Calu3 (cell line): Measurements from ENCODE around the gene SLC50A1. TPM values are rescaled to one million over a fixed set of nuclear protein-coding genes. Genes with fewer than 3 reads are reported as not detected.
"Not testable (repeated sequence)": the region's sequence is repeated elsewhere in the genome, so short reads cannot be mapped to it uniquely, and the experiment has no call there.

ENCODE experiments used
- BruUV-seq: library from RNA; stranded (reverse); fragments of 400-500 nt; replicated peaks from 2 replicates; lab custom pipeline; 2021; lab: Mats Ljungman, UMichigan
- CTCF ChIA-PET: fragments of 300-600 bp; sonication (Branson Sonifier 250); formaldehyde crosslinking; loops from one replicate; lab custom pipeline; 2022; ENCODE audit warnings: antibody characterized with exemption; lab: Charles Lee
- DNase-seq: peaks from one replicate; pipeline ENCODE4 v3.0.0; 2022
- H3K27ac Mint-ChIP-seq: one replicate; pipeline ENCODE4 v1.8.0; 2022; ENCODE audit warnings: mixed read lengths; ENCODE audit not compliant: unreplicated experiment
- H3K27me3 Mint-ChIP-seq: one replicate; pipeline ENCODE4 v1.8.0; 2022; ENCODE audit warnings: mixed read lengths; ENCODE audit not compliant: unreplicated experiment
- H3K36me3 Mint-ChIP-seq: one replicate; pipeline ENCODE4 v1.8.0; 2022; ENCODE audit warnings: mild to moderate bottlenecking, moderate library complexity, mixed read lengths; ENCODE audit not compliant: insufficient read depth, unreplicated experiment
- H3K4me1 Mint-ChIP-seq: one replicate; pipeline ENCODE4 v1.8.0; 2022; ENCODE audit warnings: mild to moderate bottlenecking, low read depth, mixed read lengths; ENCODE audit not compliant: unreplicated experiment
- H3K4me3 Mint-ChIP-seq: one replicate; pipeline ENCODE4 v1.8.0; 2022; ENCODE audit warnings: mild to moderate bottlenecking, low read depth, moderate library complexity, mixed read lengths; ENCODE audit not compliant: unreplicated experiment
- H3K9me3 Mint-ChIP-seq: one replicate; pipeline ENCODE4 v1.8.0; 2022; ENCODE audit warnings: low read depth, mixed read lengths; ENCODE audit not compliant: unreplicated experiment
- intact Hi-C: fragments of 100-400 bp; cut with micrococcal nuclease; formaldehyde crosslinking; loops from one replicate; pipeline ENCODE4 v1.10.0; 2022; ENCODE audit not compliant: unreplicated experiment
- total RNA-seq: library from RNA; stranded (reverse); gene quantifications from 2 replicates; pipeline ENCODE4 v1.2.3, GENCODE V29; 2022
- TF ChIP-seq, protein P1 (sequence below): fragments of 200-600 bp; IDR thresholded peaks from one replicate; pipeline ENCODE4 v1.8.0; 2022; ENCODE audit warnings: antibody characterized with exemption; ENCODE audit not compliant: unreplicated experiment

SLC50A1 gene
- total RNA-seq, 1 experiment from 2014 or later, result 68.5 TPM

DNA sequence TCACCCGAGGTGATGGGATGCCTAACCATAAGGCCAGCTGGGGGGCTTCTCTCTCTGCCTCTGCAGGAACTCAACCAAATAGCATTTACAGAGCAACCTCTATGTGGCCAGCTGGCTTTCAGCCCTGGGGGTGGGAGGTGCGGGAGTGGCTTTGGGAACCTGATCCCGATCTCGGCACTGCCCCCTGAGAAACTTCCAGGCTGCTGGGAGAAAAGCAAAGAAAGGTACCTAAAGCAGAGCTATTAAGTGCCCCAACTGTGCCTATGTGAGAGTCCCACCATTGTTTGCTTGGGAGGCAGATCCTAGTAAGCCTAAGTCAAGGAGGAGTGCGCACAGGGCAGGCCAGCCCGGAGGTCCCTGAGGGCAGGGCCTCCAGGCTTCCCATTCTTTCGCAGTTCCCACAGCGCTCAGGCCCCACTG lies 30.4 kb downstream of the SLC50A1 start:
- BruUV-seq, result no TSS peak
- CTCF ChIA-PET, result interaction anchor here (0.8 to 1.7 kb wide), 3 partner anchors 31 to 76 kb away, joined by 3 to 7 read pairs (median 3); no protein-coding TSS in a partner anchor
- Mint-ChIP-seq H3K27ac (no peak overlapping the region), H3K9me3 (no peaks in the 10 kb centered on the region), H3K4me1 (no peaks in the 10 kb centered on the region), H3K36me3 (peaks cover 20% of the 10 kb centered on the region), H3K4me3 (no peak overlapping the region), H3K27me3 (no peaks in the 10 kb centered on the region)
- intact Hi-C loops, result loop anchor here (5.0 kb wide), 1 partner anchor 39 kb away; the partner anchor contains the start of gene EFNA1
- no peak for DNase-seq
- TF ChIP-seq, protein P1, sequence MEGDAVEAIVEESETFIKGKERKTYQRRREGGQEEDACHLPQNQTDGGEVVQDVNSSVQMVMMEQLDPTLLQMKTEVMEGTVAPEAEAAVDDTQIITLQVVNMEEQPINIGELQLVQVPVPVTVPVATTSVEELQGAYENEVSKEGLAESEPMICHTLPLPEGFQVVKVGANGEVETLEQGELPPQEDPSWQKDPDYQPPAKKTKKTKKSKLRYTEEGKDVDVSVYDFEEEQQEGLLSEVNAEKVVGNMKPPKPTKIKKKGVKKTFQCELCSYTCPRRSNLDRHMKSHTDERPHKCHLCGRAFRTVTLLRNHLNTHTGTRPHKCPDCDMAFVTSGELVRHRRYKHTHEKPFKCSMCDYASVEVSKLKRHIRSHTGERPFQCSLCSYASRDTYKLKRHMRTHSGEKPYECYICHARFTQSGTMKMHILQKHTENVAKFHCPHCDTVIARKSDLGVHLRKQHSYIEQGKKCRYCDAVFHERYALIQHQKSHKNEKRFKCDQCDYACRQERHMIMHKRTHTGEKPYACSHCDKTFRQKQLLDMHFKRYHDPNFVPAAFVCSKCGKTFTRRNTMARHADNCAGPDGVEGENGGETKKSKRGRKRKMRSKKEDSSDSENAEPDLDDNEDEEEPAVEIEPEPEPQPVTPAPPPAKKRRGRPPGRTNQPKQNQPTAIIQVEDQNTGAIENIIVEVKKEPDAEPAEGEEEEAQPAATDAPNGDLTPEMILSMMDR, result no peak

DNA sequence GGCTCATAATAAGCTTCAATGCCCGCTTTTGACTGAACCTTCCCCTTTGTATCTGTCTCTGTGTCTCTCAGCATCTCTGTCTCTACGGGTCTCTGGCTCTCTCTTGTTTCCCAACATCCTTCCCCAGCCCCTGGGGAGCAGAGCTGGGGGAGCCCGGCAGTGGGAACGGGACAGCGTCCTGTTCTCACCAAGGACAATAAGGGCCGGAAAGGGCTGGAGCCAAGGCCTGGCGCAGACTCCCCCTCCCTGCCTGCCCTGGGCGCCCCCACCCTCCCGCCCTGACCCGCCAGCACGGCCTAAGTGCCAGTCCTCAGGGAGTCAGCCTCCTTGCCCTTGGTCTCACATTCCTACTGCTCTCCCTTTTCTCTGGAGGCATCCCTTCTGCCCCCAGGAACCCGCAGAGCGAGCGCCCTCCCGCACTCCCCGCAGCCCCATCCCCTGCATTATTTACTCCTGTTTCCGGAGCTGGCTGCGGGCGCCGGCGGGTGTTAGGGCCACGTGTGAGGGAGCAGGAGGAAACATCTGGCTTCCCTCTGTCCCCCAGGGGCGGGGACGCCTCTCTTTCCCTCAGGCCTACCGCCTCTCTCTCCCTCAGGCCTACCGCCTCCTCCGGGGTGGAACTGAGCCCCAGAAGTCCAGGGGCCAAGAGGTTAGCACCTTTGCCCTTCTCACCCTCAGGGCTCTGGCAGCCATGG lies 31.0 kb downstream of the SLC50A1 start:
- H3K27ac Mint-ChIP-seq, result no peak overlapping the region
- intact Hi-C loops, result loop anchor here (1.0 to 5.0 kb wide), 3 partner anchors 39 to 75 kb away; partner anchors contain the start of gene EFNA1
- H3K36me3 Mint-ChIP-seq, result peaks cover 25% of the 10 kb centered on the region
- CTCF ChIA-PET, result interaction anchor here (0.5 to 3.5 kb wide), 17 partner anchors 16 to 193 kb away, joined by 3 to 68 read pairs (median 5); partner anchors contain the start of gene EFNA1
- H3K4me3 Mint-ChIP-seq, result no peak overlapping the region
- H3K4me1 Mint-ChIP-seq, result no peaks in the 10 kb centered on the region
- no TSS peak for BruUV-seq
- no peaks in the 10 kb centered on the region for H3K27me3 Mint-ChIP-seq
- H3K9me3 Mint-ChIP-seq, result no peaks in the 10 kb centered on the region
- no peak for DNase-seq
- TF ChIP-seq, protein P1, result no peak

DNA sequence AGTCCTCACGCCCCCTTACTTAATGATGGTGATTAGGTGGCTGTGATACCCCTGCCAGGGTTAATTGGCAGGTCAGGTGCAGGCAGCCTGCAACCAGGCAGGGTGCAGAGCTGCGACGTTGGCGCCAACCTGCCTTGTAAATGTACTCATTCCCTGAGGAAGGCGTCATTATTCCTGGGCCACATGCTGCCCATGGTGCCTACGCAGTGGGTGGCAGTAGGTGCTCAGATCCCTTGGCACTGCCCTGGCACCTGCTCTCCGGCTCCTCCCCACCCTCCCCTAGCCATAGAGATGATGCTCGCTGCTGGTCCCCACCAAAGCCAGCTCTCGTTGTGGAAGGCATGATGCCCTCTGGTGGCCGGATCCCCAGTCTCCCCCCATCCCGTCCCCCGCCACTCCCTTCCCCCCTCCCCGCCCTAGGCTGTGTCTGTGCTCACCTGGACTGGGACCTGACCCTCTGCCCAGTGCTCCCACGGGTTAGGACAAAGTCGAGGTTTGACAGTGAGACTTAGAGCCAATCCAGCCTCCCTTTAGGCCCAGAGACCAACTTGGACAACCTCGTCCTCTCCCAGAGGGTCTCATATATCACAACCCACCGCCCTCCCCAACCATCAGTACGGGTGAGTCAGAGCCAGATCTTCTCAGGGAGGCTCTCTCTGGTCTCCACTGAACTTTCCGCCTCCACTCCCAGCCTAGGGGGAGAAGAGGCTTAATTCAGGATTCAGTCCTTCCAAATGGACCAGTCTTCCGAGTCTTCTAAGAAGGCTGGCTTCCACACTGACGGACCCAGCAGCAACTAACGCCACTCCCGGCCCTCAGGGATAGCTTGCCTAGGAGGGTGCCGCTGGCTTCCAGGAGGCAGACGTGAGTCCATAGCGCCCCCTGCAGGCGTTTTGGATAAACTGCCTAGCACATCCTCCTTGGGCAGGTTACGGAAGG lies 31.8 kb downstream of the SLC50A1 start:
- TF ChIP-seq, protein P1, result peak; percentile 91
- CTCF ChIA-PET, result interaction anchor here (0.5 to 3.5 kb wide), 15 partner anchors 17 to 194 kb away, joined by 3 to 68 read pairs (median 6); partner anchors contain the start of gene EFNA1
- H3K27ac Mint-ChIP-seq, result no peak overlapping the region
- no TSS peak for BruUV-seq
- no peaks in the 10 kb centered on the region for H3K27me3 Mint-ChIP-seq
- intact Hi-C loops, result loop anchor here (1.0 to 5.0 kb wide), 4 partner anchors 40 to 76 kb away; partner anchors contain the start of gene EFNA1
- H3K4me3 Mint-ChIP-seq, result peak overlapping the region; percentile 53
- peak; percentile 93 for DNase-seq
- H3K9me3 Mint-ChIP-seq, result no peaks in the 10 kb centered on the region
- peaks cover 7% of the 10 kb centered on the region for H3K4me1 Mint-ChIP-seq
- peaks cover 32% of the 10 kb centered on the region for H3K36me3 Mint-ChIP-seq

DNA sequence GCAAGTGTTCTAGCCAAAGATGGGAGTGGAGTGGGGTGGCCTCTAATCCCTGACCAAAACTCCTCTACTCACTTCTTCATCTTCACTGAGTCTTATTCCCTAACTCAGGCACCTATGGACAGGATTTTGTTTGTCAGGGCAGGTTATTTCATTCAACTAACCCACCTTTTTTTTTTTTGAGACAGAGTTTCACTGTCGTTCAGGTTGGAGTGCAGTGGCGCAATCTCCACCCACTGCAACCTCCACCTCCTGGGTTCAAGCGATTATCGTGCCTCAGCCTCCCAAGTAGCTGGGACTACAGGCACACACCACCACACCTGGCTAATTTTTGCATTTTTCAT lies 32.4 kb downstream of the SLC50A1 start:
- CTCF ChIA-PET, result interaction anchor here (1.3 to 3.5 kb wide), 10 partner anchors 17 to 83 kb away, joined by 5 to 68 read pairs (median 8); partner anchors contain the start of gene EFNA1

More for the DNA sequence above, 32.4 kb downstream of the SLC50A1 start:
- peaks cover 12% of the 10 kb centered on the region for H3K4me1 Mint-ChIP-seq
- H3K27ac Mint-ChIP-seq, H3K9me3 Mint-ChIP-seq, BruUV-seq, H3K27me3 Mint-ChIP-seq, DNase-seq: not testable (repeated sequence)
- peak overlapping the region; percentile 53 for H3K4me3 Mint-ChIP-seq
- peaks cover 38% of the 10 kb centered on the region for H3K36me3 Mint-ChIP-seq
- intact Hi-C loops, result loop anchor here (1.0 to 5.0 kb wide), 2 partner anchors 41 to 74 kb away; partner anchors contain the start of gene EFNA1
